Neuronal stem cell (in vitro differentiated cells): ENCODE measurements around the gene ASPDH.

ENCODE experiments used
- DNase-seq: peaks from one replicate; pipeline ENCODE4 v3.0.0-alpha.2; 2013; ENCODE audit warnings: low spot score
- H2AFZ ChIP-seq: one replicate; pipeline ENCODE4 v1.6.1; 2013; ENCODE audit warnings: mild to moderate bottlenecking, low read length, inconsistent platforms
- H2AK5ac ChIP-seq: 2 replicates; pipeline ENCODE4 v1.6.1; 2013; ENCODE audit warnings: low read depth, mild to moderate bottlenecking, inconsistent platforms, low read length, moderate library complexity, mixed read lengths
- H2BK120ac ChIP-seq: 2 replicates; pipeline ENCODE4 v1.6.1; 2013; ENCODE audit warnings: low read depth, mild to moderate bottlenecking, inconsistent platforms, low read length, moderate library complexity, mixed read lengths
- H2BK12ac ChIP-seq: one replicate; pipeline ENCODE4 v1.6.1; 2013; ENCODE audit warnings: low read length, inconsistent platforms
- H2BK15ac ChIP-seq: 2 replicates; pipeline ENCODE4 v1.6.1; 2013; ENCODE audit warnings: mild to moderate bottlenecking, low read length, inconsistent platforms, mixed read lengths
- H2BK5ac ChIP-seq: one replicate; pipeline ENCODE4 v1.6.1; 2013; ENCODE audit warnings: inconsistent platforms, mild to moderate bottlenecking, low read length, moderate library complexity
- H3K14ac ChIP-seq: one replicate; pipeline ENCODE4 v1.6.1; 2013; ENCODE audit warnings: low read length, inconsistent platforms
- H3K18ac ChIP-seq: 2 replicates; pipeline ENCODE4 v1.6.1; 2013; ENCODE audit warnings: low read length, inconsistent platforms
- H3K23ac ChIP-seq: 2 replicates; pipeline ENCODE4 v1.6.1; 2013; ENCODE audit warnings: low read depth, mild to moderate bottlenecking, mixed read lengths, low read length, inconsistent platforms; ENCODE audit not compliant: poor library complexity
- H3K27ac ChIP-seq: replicated peaks from 3 replicates; pipeline ENCODE4 v1.5.1; 2013; ENCODE audit warnings: low read length, inconsistent platforms
- H3K27me3 ChIP-seq, 3 experiments: 2 replicates each; pipeline ENCODE4 v1.6.1; 2013; ENCODE audit warnings: low read length in 3 of 3, mild to moderate bottlenecking in 2 of 3, inconsistent platforms in 1 of 3, low read depth in 1 of 3, mixed read lengths in 1 of 3, moderate library complexity in 1 of 3; ENCODE audit not compliant: control insufficient read depth in 3 of 3, insufficient read depth in 3 of 3
- H3K36me3 ChIP-seq, 2 donors: replicated peaks in 1 of 2; 2 replicates each; pipeline ENCODE4 v1.6.1; 2013; ENCODE audit warnings: low read length in 2 of 2; ENCODE audit not compliant: control insufficient read depth in 2 of 2, insufficient read depth in 2 of 2
- H3K4ac ChIP-seq: 2 replicates; pipeline ENCODE4 v1.6.1; 2013; ENCODE audit warnings: inconsistent platforms, mild to moderate bottlenecking, low read length, moderate library complexity
- H3K4me1 ChIP-seq, 2 donors: 1 replicate in 1 of 2; 2 replicates in 1 of 2; pipeline ENCODE4 v1.6.1; 2013; ENCODE audit warnings: low read length in 2 of 2, low read depth in 1 of 2; ENCODE audit not compliant: control insufficient read depth in 2 of 2, insufficient read depth in 1 of 2
- H3K4me2 ChIP-seq: one replicate; pipeline ENCODE4 v1.6.1; 2013; ENCODE audit warnings: mild to moderate bottlenecking, low read length, inconsistent platforms; ENCODE audit not compliant: insufficient read depth, poor library complexity, severe bottlenecking
- H3K4me3 ChIP-seq, 2 donors: 2 replicates each; pipeline ENCODE4 v1.5.1; 2013; ENCODE audit warnings: low read length in 2 of 2, mild to moderate bottlenecking in 2 of 2, inconsistent platforms in 1 of 2, moderate library complexity in 1 of 2
- H3K79me1 ChIP-seq: one replicate; pipeline ENCODE4 v1.6.1; 2013; ENCODE audit warnings: low read depth, mild to moderate bottlenecking, inconsistent platforms, low read length, moderate library complexity
- H3K9ac ChIP-seq: one replicate; pipeline ENCODE4 v1.6.1; 2013; ENCODE audit warnings: mild to moderate bottlenecking, low read depth, low read length, inconsistent platforms; ENCODE audit not compliant: poor library complexity
- H3K9me3 ChIP-seq, 2 donors: replicated peaks in 1 of 2; 2 replicates each; pipeline versions ENCODE3 to v1.6.1; 2013; ENCODE audit warnings: low read length in 2 of 2, mild to moderate bottlenecking in 2 of 2, inconsistent platforms in 1 of 2, low read depth in 1 of 2, mixed read lengths in 1 of 2, moderate library complexity in 1 of 2; ENCODE audit not compliant: control insufficient read depth in 2 of 2, insufficient read depth in 1 of 2
- H4K8ac ChIP-seq: one replicate; pipeline ENCODE4 v1.6.1; 2013; ENCODE audit warnings: low read depth, mild to moderate bottlenecking, inconsistent platforms, low read length, moderate library complexity
- H4K91ac ChIP-seq: one replicate; pipeline ENCODE4 v1.6.1; 2013; ENCODE audit warnings: low read length, low read depth, mild to moderate bottlenecking, inconsistent platforms; ENCODE audit not compliant: poor library complexity
- WGBS, 2 donors: extraction: QIAGEN DNeasy Blood & Tissue Kit; methylation state at CpG; one replicate each; pipeline ENCODE4 v1.1.7; 2013; ENCODE audit warnings: missing lambda C conversion rate in 2 of 2, mixed read lengths in 1 of 2; ENCODE audit not compliant: insufficient read length in 2 of 2, insufficient replicate concordance in 1 of 2; ENCODE audit errors: extremely low coverage in 2 of 2; 5-methylcytosine and 5-hydroxymethylcytosine counted together

ASPDH gene

GRCh38 chr19:50516964-50517703 lies 3.4 kb upstream of the ASPDH start:
- H2AFZ ChIP-seq = no peak overlapping the region
- no peak overlapping the region for H2BK5ac ChIP-seq

GRCh38 chr19:50516456-50516855 lies 2.7 kb upstream of the ASPDH start:
- H2BK15ac ChIP-seq = no peak overlapping the region
- no CpG with 5 or more reads among the region's 12 CpGs for WGBS, 2 donors
- H3K36me3 ChIP-seq = peaks cover 27 to 40% of the 10 kb centered on the region in 2 donors
- peaks cover 18 to 29% of the 10 kb centered on the region in 2 donors for H3K4me1 ChIP-seq
- no peak overlapping the region for H2AFZ ChIP-seq
- no peak overlapping the region for H4K8ac ChIP-seq
- no peak overlapping the region for H3K27ac ChIP-seq
- H3K9me3 ChIP-seq = peaks cover 0 to 9% of the 10 kb centered on the region in 2 donors
- no peak overlapping the region for H3K14ac ChIP-seq
- H4K91ac ChIP-seq = no peak overlapping the region
- no peak overlapping the region for H3K9ac ChIP-seq
- no peak overlapping the region for H2BK120ac ChIP-seq
- no peak overlapping the region for H2AK5ac ChIP-seq
- H2BK5ac ChIP-seq = no peak overlapping the region
- peaks cover 15% of the 10 kb centered on the region for H3K79me1 ChIP-seq
- no peak overlapping the region for H3K4ac ChIP-seq
- no peak overlapping the region for H3K4me3 ChIP-seq
- no peak for DNase-seq
- no peak overlapping the region for H3K23ac ChIP-seq
- H3K27me3 ChIP-seq = no peaks in the 10 kb centered on the region
- no peak overlapping the region for H3K18ac ChIP-seq
- no peak overlapping the region for H2BK12ac ChIP-seq
- H3K4me2 ChIP-seq = no peak overlapping the region

More at GRCh38 chr19:50516964-50517703, 3.4 kb upstream of the ASPDH start:
- Histone ChIP-seq H3K9me3 (peaks cover 0 to 9% of the 10 kb centered on the region in 2 donors), H3K14ac (no peak overlapping the region), H3K9ac (peak overlapping the region; percentile 50), H3K36me3 (peaks cover 27 to 40% of the 10 kb centered on the region in 2 donors), H3K4me2 (no peak overlapping the region), H2BK12ac (no peak overlapping the region), H2AK5ac (no peak overlapping the region), H3K4me1 (peaks cover 17 to 22% of the 10 kb centered on the region in 2 donors), H4K91ac (no peak overlapping the region), H4K8ac (no peak overlapping the region), H3K4ac (no peak overlapping the region), H2BK15ac (no peak overlapping the region), H3K23ac (no peak overlapping the region), H2BK120ac (no peak overlapping the region), H3K27me3 (no peaks in the 10 kb centered on the region), H3K79me1 (peaks cover 17% of the 10 kb centered on the region), H3K4me3 (no peak overlapping the region), H3K27ac (no peak overlapping the region), H3K18ac (no peak overlapping the region)
- no CpG with 5 or more reads among the region's 53 CpGs for WGBS, 2 donors
- no peak for DNase-seq

DNA sequence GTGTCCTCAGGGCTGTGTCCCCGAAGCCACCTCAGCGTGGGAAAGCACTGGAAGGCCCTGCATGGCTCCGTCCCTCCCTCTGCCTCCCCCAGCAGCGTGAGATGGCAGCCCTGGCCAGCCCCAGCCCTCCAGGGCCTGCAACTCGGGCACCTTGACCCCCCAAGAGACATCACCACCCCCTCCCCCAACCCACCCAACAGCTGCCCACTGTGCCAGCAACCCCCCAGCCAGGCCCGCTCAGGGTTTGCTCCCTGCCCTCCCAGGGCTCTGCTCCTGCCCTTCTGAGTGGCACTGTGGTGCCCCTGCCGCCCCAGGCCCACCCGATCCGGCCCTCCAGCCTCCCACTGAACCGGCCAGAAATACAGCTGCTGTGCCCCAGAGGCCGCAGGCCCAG lies 1.5 kb upstream of the ASPDH start:
- H2BK120ac ChIP-seq = peak overlapping the region; percentile 47
- WGBS, 2 donors = no CpG with 5 or more reads among the region's 11 CpGs
- H3K4me3 ChIP-seq = no peak overlapping the region
- peaks cover 15% of the 10 kb centered on the region for H3K79me1 ChIP-seq
- peak overlapping the region; percentile 70 for H3K9ac ChIP-seq
- H2BK12ac ChIP-seq = no peak overlapping the region
- no peak overlapping the region for H3K4ac ChIP-seq
- no peak for DNase-seq
- no peaks in the 10 kb centered on the region for H3K27me3 ChIP-seq
- no peak overlapping the region for H2AK5ac ChIP-seq
- H3K4me2 ChIP-seq = no peak overlapping the region
- no peak overlapping the region for H4K91ac ChIP-seq
- H3K14ac ChIP-seq = peak overlapping the region; percentile 21
- H2BK5ac ChIP-seq = peak overlapping the region; percentile 24
- peaks cover 0 to 9% of the 10 kb centered on the region in 2 donors for H3K9me3 ChIP-seq
- H2BK15ac ChIP-seq = no peak overlapping the region
- no peak overlapping the region for H2AFZ ChIP-seq
- peaks cover 23 to 33% of the 10 kb centered on the region in 2 donors for H3K4me1 ChIP-seq
- H3K36me3 ChIP-seq = peaks cover 25 to 40% of the 10 kb centered on the region in 2 donors
- H4K8ac ChIP-seq = no peak overlapping the region
- H3K27ac ChIP-seq = no peak overlapping the region
- H3K23ac ChIP-seq = peak overlapping the region; percentile 65
- peak overlapping the region; percentile 71 for H3K18ac ChIP-seq

DNA sequence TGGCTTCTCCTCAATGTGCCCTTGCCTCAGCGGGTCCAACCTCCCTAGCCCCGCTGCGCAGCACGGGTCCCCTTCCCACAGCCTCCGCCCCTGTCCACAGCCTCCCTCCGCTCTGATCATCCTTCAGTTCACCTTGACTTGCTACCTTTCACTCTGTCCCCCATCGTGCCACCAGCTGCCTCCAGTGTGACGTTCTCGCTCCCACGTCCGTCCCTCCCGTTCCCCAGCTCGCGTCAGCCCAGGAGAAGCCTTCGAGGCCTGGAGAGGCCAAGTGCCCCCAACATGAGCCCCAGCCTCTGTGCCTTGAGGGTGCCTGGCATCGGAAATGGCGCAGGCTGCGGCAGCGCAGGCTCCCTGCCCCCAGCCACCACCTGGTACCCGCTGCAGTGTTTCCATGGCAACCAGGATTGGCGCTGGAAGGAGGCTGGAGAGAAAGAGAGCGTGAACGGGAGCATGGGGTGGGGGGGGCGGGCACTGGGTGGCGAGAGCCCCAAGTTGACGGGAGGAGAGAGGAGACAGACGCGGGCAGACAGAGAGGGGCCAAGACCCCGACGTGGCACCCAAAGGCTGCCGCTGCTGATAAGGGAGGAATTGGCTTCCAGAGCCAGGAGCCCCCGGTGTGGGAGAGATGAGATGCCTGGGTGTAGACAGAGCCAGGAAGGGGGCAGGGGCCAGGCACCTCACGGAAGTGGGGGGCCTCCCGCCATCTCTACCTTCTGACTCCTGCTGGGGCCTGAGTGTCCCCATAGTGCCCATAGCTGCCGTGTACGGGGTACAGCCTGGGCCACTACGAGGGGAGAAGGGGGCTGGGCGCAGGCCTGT lies 844 bp upstream of the ASPDH start:
- H3K27ac ChIP-seq = peak overlapping the region; percentile 10
- DNase-seq = no peak
- H2BK5ac ChIP-seq = peak overlapping the region; percentile 66
- H3K9ac ChIP-seq = peak overlapping the region; percentile 70
- H3K27me3 ChIP-seq = no peaks in the 10 kb centered on the region
- H3K36me3 ChIP-seq = peaks cover 23 to 37% of the 10 kb centered on the region in 2 donors
- no peak overlapping the region for H3K4ac ChIP-seq
- peaks cover 26 to 37% of the 10 kb centered on the region in 2 donors for H3K4me1 ChIP-seq
- peak overlapping the region; percentile 75 for H3K14ac ChIP-seq
- peaks cover 15% of the 10 kb centered on the region for H3K79me1 ChIP-seq
- peak overlapping the region; percentile 61 for H2BK120ac ChIP-seq
- peak overlapping the region; percentile 94 for H3K18ac ChIP-seq
- peak overlapping the region; percentile 85 for H3K23ac ChIP-seq
- peak overlapping the region; percentile 94 for H2AK5ac ChIP-seq
- H2BK12ac ChIP-seq = peak overlapping the region; percentile 58
- no peak overlapping the region for H2BK15ac ChIP-seq
- H3K4me2 ChIP-seq = no peak overlapping the region
- no peak overlapping the region for H4K91ac ChIP-seq
- no peak overlapping the region for H3K4me3 ChIP-seq
- no peak overlapping the region for H2AFZ ChIP-seq
- peaks cover 0 to 9% of the 10 kb centered on the region in 2 donors for H3K9me3 ChIP-seq
- H4K8ac ChIP-seq = peak overlapping the region; percentile 48
- WGBS, 2 donors = no CpG with 5 or more reads among the region's 38 CpGs
